ENCODE results near the gene KCTD20.
"Not testable (repeated sequence)": the region's sequence is repeated elsewhere in the genome, so short reads cannot be mapped to it uniquely, and the experiment has no call there.

The KCTD20 gene

GRCh38 chr6:36442671-36443470 is at the start of gene KCTD20, which contains the start of gene PXT1:
KCTD20 (plus strand) TSS chr6:36443000; CDS start chr6:36470098, 27,098 bp downstream.
PXT1 (minus strand) TSS chr6:36442854; CDS start chr6:36426082, 16,772 bp downstream.
- H3K27ac Mint-ChIP-seq, result peak within 1 kb of the TSS; percentile 96
- H3K4me3 Mint-ChIP-seq, result peak within 1 kb of the TSS; percentile 96
- H3K27me3 Mint-ChIP-seq, result no peaks in the 10 kb centered on the region
- H3K4me1 Mint-ChIP-seq (ENCODE audit: low read depth), result peaks cover 56% of the 10 kb centered on the region
- peaks cover 15% of the 10 kb centered on the region for H3K36me3 Mint-ChIP-seq (ENCODE audit: low read depth)
- H3K9me3 Mint-ChIP-seq, result no peaks in the 10 kb centered on the region

DNA sequence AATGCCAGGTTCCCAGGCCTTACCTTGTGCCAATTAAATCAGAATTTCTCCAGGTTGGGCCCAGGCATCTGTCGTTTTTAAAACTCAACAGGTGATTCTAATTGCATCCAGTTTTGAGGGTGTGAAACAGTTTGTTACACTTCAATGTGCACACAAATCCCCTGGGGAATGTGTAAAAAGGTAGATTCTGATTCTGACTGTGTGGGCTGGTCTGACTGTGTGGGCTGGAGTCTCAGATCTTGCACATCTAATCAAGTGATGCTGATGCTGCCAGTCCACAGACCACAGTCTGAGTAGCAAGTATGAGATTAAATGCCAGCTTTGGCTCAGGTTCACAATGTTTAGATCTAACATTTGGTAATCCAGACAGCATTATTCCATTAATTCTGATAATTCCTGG is 42.8 kb upstream of the KCTD20 start:
- H3K4me1 Mint-ChIP-seq (ENCODE audit: low read depth), result peaks cover 5% of the 10 kb centered on the region
- no peaks in the 10 kb centered on the region for H3K9me3 Mint-ChIP-seq
- H3K27ac Mint-ChIP-seq, result no peak overlapping the region
- H3K4me3 Mint-ChIP-seq, result no peak overlapping the region
- no peaks in the 10 kb centered on the region for H3K36me3 Mint-ChIP-seq (ENCODE audit: low read depth)
- H3K27me3 Mint-ChIP-seq, result peaks cover 12% of the 10 kb centered on the region

GRCh38 chr6:36402481-36402880 is 40.3 kb upstream of the KCTD20 start:
- H3K36me3 Mint-ChIP-seq (ENCODE audit: low read depth), result no peaks in the 10 kb centered on the region
- H3K27ac Mint-ChIP-seq, result no peak overlapping the region
- H3K27me3 Mint-ChIP-seq, result peaks cover 19% of the 10 kb centered on the region
- no peaks in the 10 kb centered on the region for H3K9me3 Mint-ChIP-seq
- H3K4me1 Mint-ChIP-seq (ENCODE audit: low read depth), result peaks cover 5% of the 10 kb centered on the region
- H3K4me3 Mint-ChIP-seq, result no peak overlapping the region

DNA sequence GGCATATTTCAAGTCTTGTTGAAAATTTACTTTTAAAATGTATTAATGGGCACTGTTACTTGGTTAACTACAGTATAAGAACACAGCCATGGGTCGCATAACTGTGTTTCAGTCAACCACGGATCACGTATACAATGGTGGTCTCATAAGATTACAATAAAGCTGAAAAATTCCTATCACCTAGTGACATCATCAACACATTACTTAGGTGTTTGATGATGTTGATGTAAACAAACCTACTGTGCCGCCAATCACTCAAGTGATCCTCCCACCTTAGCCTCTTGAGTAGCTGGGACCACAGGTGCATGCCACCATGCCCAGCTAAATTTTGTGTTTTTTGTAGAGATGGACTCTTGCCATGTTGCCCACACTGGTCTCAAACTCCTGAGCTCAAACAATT is 38.6 kb upstream of the KCTD20 start:
- Mint-ChIP-seq H3K9me3 (no peaks in the 10 kb centered on the region), H3K36me3 (ENCODE audit: low read depth) (no peaks in the 10 kb centered on the region), H3K27ac (no peak overlapping the region), H3K4me1 (ENCODE audit: low read depth) (peaks cover 5% of the 10 kb centered on the region), H3K27me3 (peaks cover 25% of the 10 kb centered on the region), H3K4me3 (no peak overlapping the region)

DNA sequence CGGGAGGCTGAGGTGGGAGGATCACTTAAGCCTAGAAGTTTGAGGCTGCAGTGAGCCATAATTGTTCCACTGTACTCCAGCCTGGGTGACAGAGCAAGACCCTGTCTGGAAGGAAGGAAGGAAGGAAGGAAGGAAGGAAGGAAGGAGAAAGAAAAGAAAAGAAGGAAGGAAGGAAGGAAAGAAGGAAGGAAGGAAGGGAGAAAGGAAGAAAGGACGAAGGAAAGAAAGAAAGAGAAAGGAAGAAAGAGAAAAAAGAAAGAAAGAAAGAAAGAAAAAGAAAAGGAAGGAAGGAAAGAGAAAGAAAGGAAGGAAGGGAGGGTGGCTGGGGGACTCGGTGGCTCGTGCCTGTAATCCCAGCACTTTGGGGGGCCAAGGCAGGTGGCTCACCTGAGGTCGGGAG is 33.1 kb upstream of the KCTD20 start:
- H3K27ac Mint-ChIP-seq; H3K36me3 Mint-ChIP-seq (ENCODE audit: low read depth); H3K4me1 Mint-ChIP-seq (ENCODE audit: low read depth); H3K9me3 Mint-ChIP-seq; H3K4me3 Mint-ChIP-seq: not testable (repeated sequence)
- peaks cover 17% of the 10 kb centered on the region for H3K27me3 Mint-ChIP-seq

GRCh38 chr6:36413489-36414480 is 29.0 kb upstream of the KCTD20 start:
- H3K36me3 Mint-ChIP-seq (ENCODE audit: low read depth), result no peaks in the 10 kb centered on the region
- peaks cover 4% of the 10 kb centered on the region for H3K9me3 Mint-ChIP-seq
- no peak overlapping the region for H3K27ac Mint-ChIP-seq
- peaks cover 8% of the 10 kb centered on the region for H3K27me3 Mint-ChIP-seq
- H3K4me1 Mint-ChIP-seq (ENCODE audit: low read depth), result no peaks in the 10 kb centered on the region
- H3K4me3 Mint-ChIP-seq, result no peak overlapping the region

DNA sequence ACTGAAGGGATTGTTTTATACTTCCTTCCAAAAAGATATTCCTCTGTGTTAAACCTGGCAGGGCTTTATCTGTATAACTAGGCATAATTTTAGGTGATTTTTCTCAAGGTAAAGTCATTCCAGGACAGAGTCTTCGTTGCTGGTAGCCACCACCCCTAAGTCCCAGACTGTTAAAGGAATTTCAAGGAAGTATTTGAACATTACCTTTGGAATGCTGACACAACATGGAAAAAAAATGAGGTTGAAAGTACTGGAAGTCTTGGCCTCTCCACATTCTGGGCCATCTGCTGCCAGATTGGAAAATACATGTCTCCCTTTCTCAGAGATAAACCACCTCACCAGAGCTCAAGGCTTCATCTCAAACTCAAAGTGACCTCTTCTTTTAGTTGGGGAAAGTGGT is 28.3 kb upstream of the KCTD20 start:
- Mint-ChIP-seq H3K27me3 (peaks cover 3% of the 10 kb centered on the region), H3K27ac (no peak overlapping the region), H3K4me3 (no peak overlapping the region), H3K36me3 (ENCODE audit: low read depth) (no peaks in the 10 kb centered on the region), H3K9me3 (peaks cover 4% of the 10 kb centered on the region), H3K4me1 (ENCODE audit: low read depth) (no peaks in the 10 kb centered on the region)

DNA sequence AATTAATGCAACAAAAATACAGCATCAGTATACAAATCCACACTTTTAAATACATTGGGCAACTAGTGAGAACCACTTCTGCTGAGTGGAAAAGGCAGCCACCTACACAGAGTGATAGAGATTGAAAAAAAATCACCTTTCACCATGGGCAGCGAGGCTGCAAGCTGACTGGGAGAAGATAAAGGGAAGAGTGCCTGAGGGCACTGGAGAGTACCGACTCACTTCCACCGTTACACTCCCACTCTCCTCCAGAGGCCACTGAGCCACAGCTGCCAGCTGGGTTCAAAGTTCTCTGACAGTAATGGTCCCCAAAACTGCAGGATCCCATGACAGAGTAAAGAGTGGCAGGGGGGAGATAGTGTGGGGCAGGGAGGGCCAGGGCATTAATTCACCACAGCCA is 24.2 kb upstream of the KCTD20 start:
- Mint-ChIP-seq H3K27me3 (no peaks in the 10 kb centered on the region), H3K4me1 (ENCODE audit: low read depth) (peaks cover 11% of the 10 kb centered on the region), H3K36me3 (ENCODE audit: low read depth) (no peaks in the 10 kb centered on the region), H3K27ac (no peak overlapping the region), H3K4me3 (no peak overlapping the region), H3K9me3 (no peaks in the 10 kb centered on the region)

DNA sequence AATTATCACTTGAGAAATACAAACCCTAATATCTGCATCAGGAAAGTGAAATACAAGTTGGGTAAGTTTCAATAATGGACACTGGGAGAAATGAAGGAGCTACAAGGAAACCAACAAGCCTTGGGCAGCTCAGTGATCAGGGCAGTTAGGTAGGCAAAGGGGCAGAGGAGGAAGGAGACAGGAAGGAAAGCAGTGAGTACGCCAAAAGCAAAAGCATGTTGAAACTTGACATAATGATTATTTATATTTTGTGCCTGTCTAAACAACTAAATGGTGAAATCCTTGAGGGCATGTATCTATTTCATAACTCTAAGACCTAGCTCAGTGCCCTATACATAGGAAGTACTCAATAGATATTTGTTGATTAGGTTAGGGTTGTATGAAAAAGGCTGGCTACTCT is 23.5 kb upstream of the KCTD20 start:
- H3K4me3 Mint-ChIP-seq, result no peak overlapping the region
- H3K27me3 Mint-ChIP-seq, result no peaks in the 10 kb centered on the region
- peaks cover 18% of the 10 kb centered on the region for H3K4me1 Mint-ChIP-seq (ENCODE audit: low read depth)
- no peaks in the 10 kb centered on the region for H3K9me3 Mint-ChIP-seq
- no peak overlapping the region for H3K27ac Mint-ChIP-seq
- H3K36me3 Mint-ChIP-seq (ENCODE audit: low read depth), result no peaks in the 10 kb centered on the region

DNA sequence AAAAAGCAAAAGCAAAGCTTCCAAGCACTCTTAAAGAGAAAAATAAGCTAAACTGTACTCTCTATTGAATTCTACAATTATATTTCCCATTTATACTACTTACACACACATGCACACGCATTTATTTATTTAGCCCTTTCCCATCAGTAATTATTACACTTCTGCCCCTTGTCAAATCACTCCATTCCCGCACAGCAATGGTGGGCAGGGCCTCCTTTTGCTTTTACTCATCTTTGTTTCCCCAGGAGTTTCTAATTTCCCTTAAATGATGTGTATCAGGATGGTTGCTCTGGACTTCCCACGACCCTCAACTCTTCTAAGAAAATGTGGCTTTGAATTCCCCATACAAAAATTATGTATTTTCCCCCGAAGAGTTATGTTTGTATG is 20.1 kb upstream of the KCTD20 start:
- no peaks in the 10 kb centered on the region for H3K9me3 Mint-ChIP-seq
- peak overlapping the region; percentile 85 for H3K27ac Mint-ChIP-seq
- H3K4me1 Mint-ChIP-seq (ENCODE audit: low read depth), result peaks cover 18% of the 10 kb centered on the region
- H3K27me3 Mint-ChIP-seq, result no peaks in the 10 kb centered on the region
- no peaks in the 10 kb centered on the region for H3K36me3 Mint-ChIP-seq (ENCODE audit: low read depth)
- peak overlapping the region; percentile 86 for H3K4me3 Mint-ChIP-seq

- Mint-ChIP-seq H3K27me3 (no peaks in the 10 kb centered on the region), H3K36me3 (ENCODE audit: low read depth) (no peaks in the 10 kb centered on the region), H3K4me1 (ENCODE audit: low read depth) (peaks cover 18% of the 10 kb centered on the region), H3K9me3 (no peaks in the 10 kb centered on the region), H3K27ac (peak overlapping the region; percentile 85), H3K4me3 (peak overlapping the region; percentile 86)
Measured at GRCh38 chr6:36423101-36423824, 19.5 kb upstream of the KCTD20 start.

GRCh38 chr6:36426622-36427021 is 16.2 kb upstream of the KCTD20 start:
- Mint-ChIP-seq H3K27ac (no peak overlapping the region), H3K9me3 (no peaks in the 10 kb centered on the region), H3K27me3 (no peaks in the 10 kb centered on the region), H3K36me3 (ENCODE audit: low read depth) (no peaks in the 10 kb centered on the region), H3K4me3 (no peak overlapping the region), H3K4me1 (ENCODE audit: low read depth) (peaks cover 18% of the 10 kb centered on the region)

DNA sequence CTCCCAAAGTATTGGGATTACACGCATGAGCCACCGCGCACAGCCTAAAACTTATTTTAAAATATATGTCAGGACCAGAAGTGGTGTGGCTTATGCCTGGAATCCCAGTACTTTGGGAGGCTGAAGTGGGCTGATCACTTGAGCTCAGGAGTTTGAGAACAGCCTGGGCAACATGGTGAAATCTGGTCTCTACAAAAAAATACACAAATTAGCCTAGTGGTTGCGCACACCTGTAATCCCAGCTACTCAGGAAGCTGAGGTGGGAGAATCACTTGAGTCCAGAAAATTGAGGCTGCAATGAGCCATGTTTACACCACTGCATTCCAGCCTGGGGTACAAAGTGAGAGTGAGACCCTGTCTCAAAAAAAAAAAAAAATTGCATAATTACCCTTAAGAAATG is 13.9 kb upstream of the KCTD20 start:
- Mint-ChIP-seq H3K4me1 (ENCODE audit: low read depth) (peaks cover 6% of the 10 kb centered on the region), H3K4me3 (no peak overlapping the region), H3K27ac (no peak overlapping the region), H3K9me3 (no peaks in the 10 kb centered on the region), H3K27me3 (no peaks in the 10 kb centered on the region), H3K36me3 (ENCODE audit: low read depth) (no peaks in the 10 kb centered on the region)

DNA sequence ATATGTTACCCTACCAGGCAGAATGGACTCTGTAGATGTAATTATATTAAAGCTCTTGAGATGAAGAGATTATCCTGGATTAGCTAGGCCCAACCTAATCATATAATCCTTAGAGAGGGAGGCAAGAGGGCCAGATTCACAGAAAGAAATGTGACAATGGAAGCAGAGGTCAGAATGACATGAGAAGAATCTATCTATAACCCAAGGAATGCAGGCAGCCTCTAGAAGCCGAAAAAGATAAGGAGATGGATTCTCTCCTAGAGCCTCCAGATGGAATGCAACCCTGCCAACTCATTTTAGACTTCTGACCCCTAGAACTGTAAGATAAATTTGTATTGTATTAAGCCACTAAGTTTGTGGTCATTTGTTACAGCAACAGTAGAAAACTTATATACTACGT is 12.4 kb upstream of the KCTD20 start:
- Mint-ChIP-seq H3K27me3 (no peaks in the 10 kb centered on the region), H3K4me1 (ENCODE audit: low read depth) (peaks cover 3% of the 10 kb centered on the region), H3K27ac (no peak overlapping the region), H3K9me3 (no peaks in the 10 kb centered on the region), H3K4me3 (no peak overlapping the region), H3K36me3 (ENCODE audit: low read depth) (no peaks in the 10 kb centered on the region)

GRCh38 chr6:36431197-36431596 is 11.6 kb upstream of the KCTD20 start:
- H3K36me3 Mint-ChIP-seq (ENCODE audit: low read depth), result no peaks in the 10 kb centered on the region
- peaks cover 3% of the 10 kb centered on the region for H3K4me1 Mint-ChIP-seq (ENCODE audit: low read depth)
- H3K27ac Mint-ChIP-seq, result no peak overlapping the region
- no peak overlapping the region for H3K4me3 Mint-ChIP-seq
- no peaks in the 10 kb centered on the region for H3K27me3 Mint-ChIP-seq
- H3K9me3 Mint-ChIP-seq, result no peaks in the 10 kb centered on the region

All from stimulated activated naive CD8-positive, alpha-beta T cell treated with anti-CD3 and anti-CD28 coated beads, Interleukin-15, Interleukin-2, amounts not matched to agents 100 ng/mL and 50 ng/mL, for 24 hours (primary cell).